IPS DF 6.9 (cell line): ENCODE measurements around the gene ATP6AP1.
"Not testable (repeated sequence)": the region's sequence is repeated elsewhere in the genome, so short reads cannot be mapped to it uniquely, and the experiment has no call there.

Experiments
- DNase-seq: peaks from one replicate; pipeline ENCODE4 v3.0.0-alpha.2; 2013; ENCODE audit warnings: low read depth, low spot score
- H3K27ac ChIP-seq: one replicate; pipeline ENCODE4 v1.5.1; 2013; ENCODE audit warnings: low read length, control low read depth
- H3K27me3 ChIP-seq: 2 replicates; pipeline ENCODE4 v1.6.1; 2013; ENCODE audit warnings: mild to moderate bottlenecking, low read length; ENCODE audit not compliant: control insufficient read depth, insufficient read depth
- H3K36me3 ChIP-seq: 2 replicates; pipeline ENCODE4 v1.6.1; 2013; ENCODE audit warnings: low read length; ENCODE audit not compliant: control insufficient read depth, insufficient read depth
- H3K4me1 ChIP-seq: 2 replicates; pipeline ENCODE4 v1.6.1; 2013; ENCODE audit warnings: low read length; ENCODE audit not compliant: control insufficient read depth, insufficient read depth
- H3K4me3 ChIP-seq: 2 replicates; pipeline ENCODE4 v1.5.1; 2013; ENCODE audit warnings: mild to moderate bottlenecking, low read length
- H3K9me3 ChIP-seq: 2 replicates; pipeline ENCODE4 v1.6.1; 2013; ENCODE audit warnings: low read length, inconsistent platforms; ENCODE audit not compliant: control insufficient read depth, insufficient read depth
- WGBS: extraction: QIAGEN DNeasy Blood & Tissue Kit; methylation state at CpG from one replicate; pipeline ENCODE4 v1.1.7; 2013; ENCODE audit warnings: mixed read lengths, missing lambda C conversion rate; ENCODE audit not compliant: insufficient read length, insufficient coverage; 5-methylcytosine and 5-hydroxymethylcytosine counted together

Gene ATP6AP1

DNA sequence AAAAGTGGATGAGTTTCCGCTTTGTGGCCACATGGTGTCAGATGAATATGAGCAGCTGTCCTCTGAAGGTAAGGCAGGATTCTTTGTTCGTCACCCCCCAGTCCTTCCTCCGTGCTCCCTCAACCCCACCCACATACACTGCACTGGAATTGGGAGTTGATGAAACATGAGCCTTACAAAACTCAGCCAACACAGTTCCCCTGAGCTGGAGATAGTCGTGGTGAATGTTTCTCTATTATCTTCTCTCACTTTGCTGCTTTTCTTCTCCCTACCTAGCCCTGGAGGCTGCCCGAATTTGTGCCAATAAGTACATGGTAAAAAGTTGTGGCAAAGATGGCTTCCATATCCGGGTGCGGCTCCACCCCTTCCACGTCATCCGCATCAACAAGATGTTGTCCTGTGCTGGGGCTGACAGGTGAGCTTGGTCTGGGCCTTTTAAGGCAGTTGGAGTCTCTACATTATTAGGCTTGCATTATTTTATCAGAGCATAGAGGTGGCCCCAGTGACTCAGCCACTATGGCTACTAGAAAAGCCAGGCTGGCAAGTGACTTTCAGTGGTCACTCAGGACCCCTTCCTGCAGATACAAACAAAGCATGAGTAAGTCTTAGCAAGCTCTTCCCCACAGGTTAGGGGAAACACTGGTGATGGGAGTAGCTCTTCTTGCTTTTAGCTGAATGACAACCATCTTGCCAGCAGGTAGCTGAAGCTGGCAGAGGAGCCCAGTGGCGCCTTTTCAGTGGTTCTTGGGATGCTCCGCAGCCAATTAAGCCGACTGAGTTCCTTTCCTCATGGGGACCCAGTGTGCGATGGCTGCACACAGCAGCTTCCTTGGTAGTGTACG is 28.7 kb upstream of the ATP6AP1 start:
- peaks cover 3% of the 10 kb centered on the region; the same call in 1 of the 2 replicates for H3K4me1 ChIP-seq
- no peaks in the 10 kb centered on the region for H3K27me3 ChIP-seq
- no CpG with 5 or more reads among the region's 14 CpGs for WGBS
- DNase-seq = no peak
- peak overlapping the region; percentile 98; the same call in 1 of the 2 replicates for H3K4me3 ChIP-seq
- peaks cover 23% of the 10 kb centered on the region; the same call in 1 of the 2 replicates for H3K36me3 ChIP-seq
- H3K27ac ChIP-seq = no peak overlapping the region
- no peaks in the 10 kb centered on the region for H3K9me3 ChIP-seq

DNA sequence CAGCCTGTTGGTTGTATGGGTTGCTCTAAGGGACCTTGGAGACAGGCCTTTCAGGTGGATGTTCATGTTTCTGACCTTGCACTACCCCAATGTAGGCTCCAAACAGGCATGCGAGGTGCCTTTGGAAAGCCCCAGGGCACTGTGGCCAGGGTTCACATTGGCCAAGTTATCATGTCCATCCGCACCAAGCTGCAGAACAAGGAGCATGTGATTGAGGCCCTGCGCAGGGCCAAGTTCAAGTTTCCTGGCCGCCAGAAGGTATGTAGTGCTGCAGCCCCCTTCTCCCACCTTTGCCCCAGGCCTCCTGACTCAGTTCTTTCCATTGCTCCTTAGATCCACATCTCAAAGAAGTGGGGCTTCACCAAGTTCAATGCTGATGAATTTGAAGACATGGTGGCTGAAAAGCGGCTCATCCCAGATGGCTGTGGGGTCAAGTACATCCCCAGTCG is 28.1 kb upstream of the ATP6AP1 start:
- H3K27ac ChIP-seq, H3K4me3 ChIP-seq, H3K4me1 ChIP-seq, H3K9me3 ChIP-seq, DNase-seq, H3K27me3 ChIP-seq: not testable (repeated sequence)
- peaks cover 23% of the 10 kb centered on the region; the same call in 1 of the 2 replicates for H3K36me3 ChIP-seq
- no CpG with 5 or more reads among the region's 6 CpGs for WGBS

DNA sequence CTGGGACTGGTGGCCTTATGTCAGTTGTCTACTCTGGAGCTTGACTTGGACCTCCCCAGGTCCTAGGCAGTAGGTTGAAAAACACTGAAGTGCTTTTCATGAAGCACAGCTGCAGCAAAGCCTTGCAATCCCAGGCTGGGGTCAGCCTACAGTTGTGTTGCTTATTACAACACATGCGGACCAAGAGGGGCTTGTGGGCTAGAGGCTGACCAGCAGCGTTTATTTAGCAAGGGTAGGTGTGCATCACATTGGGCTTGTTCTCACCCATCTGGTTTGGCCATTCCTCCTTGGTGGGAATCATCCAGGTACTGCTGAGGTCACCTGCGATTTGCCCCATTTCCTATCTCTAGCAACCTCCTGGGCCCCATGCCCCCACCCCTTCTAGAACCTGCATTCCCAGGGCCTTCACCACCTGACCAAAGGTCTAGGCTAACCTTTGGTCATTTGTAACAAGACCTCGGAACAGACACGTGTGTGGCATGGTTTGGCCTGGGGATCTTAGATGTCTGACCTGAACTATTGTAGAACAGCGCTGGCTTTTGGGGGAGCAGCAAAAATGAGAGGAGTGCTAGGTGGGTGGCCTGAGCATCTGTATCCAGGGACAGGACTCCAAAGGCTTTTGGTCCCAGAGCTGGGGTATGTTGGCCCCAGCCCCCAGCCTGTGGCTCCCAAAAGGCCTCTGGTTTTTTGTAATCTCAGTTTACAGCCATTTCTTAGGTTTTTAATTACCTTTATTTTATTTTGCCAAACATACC is 27.3 kb upstream of the ATP6AP1 start:
- WGBS = no CpG with 5 or more reads among the region's 6 CpGs
- Histone ChIP-seq H3K9me3 (no peaks in the 10 kb centered on the region), H3K4me3 (no peak overlapping the region), H3K36me3 (peaks cover 23% of the 10 kb centered on the region; the same call in 1 of the 2 replicates), H3K27me3 (no peaks in the 10 kb centered on the region), H3K4me1 (peaks cover 3% of the 10 kb centered on the region; the same call in 1 of the 2 replicates), H3K27ac (no peak overlapping the region)
- no peak for DNase-seq

DNA sequence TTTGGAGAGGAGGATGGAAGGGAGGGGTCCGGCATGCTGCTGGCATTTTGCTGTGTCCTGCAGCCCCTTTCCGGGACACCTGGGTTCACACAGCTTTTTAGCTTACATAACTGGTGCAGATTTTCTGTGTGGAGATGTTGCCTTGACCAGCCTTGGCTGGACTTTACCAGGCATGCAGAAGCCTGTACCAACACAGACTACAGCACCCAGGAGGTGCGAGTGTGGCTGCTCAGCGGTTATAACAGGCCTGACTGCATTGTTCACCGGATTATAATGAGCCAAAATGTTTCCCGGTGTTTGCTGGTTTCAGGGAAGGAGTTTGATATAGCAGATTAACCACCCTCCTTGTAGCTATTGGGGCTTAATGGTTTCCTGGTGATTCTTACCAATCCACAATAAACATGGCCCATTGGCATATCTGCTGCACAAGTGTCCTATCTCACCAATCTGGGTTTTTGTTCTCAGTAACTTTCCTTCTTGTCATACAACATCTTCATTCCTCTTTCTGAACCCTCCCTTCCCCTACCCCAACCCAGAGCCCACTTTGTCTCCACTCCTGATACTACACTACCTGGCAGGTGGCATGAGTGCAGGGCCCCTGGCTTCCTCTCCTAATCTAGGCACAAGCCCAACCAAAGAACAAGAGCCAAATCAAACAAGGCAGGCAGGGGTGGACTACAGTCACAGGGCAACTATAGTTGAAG is 26.4 kb upstream of the ATP6AP1 start:
- H3K27me3 ChIP-seq = no peaks in the 10 kb centered on the region
- no peak overlapping the region for H3K4me3 ChIP-seq
- no peak for DNase-seq
- H3K9me3 ChIP-seq = no peaks in the 10 kb centered on the region
- H3K36me3 ChIP-seq = peaks cover 23% of the 10 kb centered on the region; the same call in 1 of the 2 replicates
- no CpG with 5 or more reads among the region's 6 CpGs for WGBS
- H3K4me1 ChIP-seq = peaks cover 3% of the 10 kb centered on the region; the same call in 1 of the 2 replicates
- H3K27ac ChIP-seq = no peak overlapping the region

DNA sequence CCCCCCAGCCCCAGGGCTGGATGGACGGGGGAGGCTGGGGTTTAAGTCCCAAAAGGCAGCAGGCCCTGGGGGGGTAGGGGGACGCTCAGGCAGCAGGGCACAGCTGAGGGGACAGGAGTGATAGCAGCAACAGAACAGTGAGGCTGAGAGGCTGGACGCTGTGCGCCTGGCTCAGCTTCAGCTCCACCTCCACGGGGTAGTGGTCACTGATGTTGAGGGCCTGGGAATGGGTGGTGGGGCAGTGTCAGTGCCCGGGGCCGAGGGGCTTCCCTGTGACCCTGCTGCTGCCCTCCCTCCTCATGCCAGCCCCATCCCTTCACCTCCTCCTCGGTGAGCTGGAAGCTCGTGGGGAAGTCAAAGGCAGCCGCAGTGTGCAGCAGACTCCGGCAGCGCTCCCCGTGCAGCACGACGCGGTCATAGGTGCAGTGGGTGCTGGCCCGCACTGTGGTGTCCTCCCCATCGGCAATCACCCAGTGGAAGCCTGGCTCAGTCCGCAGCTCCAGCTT is 25.8 kb upstream of the ATP6AP1 start:
- H3K9me3 ChIP-seq = no peaks in the 10 kb centered on the region
- H3K27me3 ChIP-seq = no peaks in the 10 kb centered on the region
- H3K4me3 ChIP-seq = no peak overlapping the region
- DNase-seq = no peak
- H3K36me3 ChIP-seq = peaks cover 23% of the 10 kb centered on the region; the same call in 1 of the 2 replicates
- no CpG with 5 or more reads among the region's 19 CpGs for WGBS
- H3K4me1 ChIP-seq = peaks cover 3% of the 10 kb centered on the region; the same call in 1 of the 2 replicates
- H3K27ac ChIP-seq = no peak overlapping the region

DNA sequence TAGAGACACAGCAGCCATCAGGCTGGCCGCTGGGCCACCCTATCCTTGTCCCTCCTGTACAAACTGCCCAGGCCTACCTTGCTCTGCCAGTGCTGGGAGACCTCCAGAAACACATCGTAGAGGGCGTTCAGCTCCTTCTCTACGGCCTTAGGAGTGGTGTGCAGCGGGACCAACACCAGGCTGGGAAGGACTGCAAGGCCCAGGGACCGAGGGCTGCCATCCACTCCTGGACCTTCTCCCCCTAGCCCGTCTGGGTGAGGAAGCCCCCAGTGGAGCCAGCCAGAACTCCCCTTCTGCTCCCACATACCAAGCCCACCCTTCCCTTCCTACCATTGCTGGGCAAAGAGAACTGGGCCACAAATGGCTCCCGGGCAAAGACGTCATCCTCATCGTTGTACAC is 25.3 kb upstream of the ATP6AP1 start:
- no CpG with 5 or more reads among the region's 10 CpGs for WGBS
- no peaks in the 10 kb centered on the region for H3K9me3 ChIP-seq
- peaks cover 3% of the 10 kb centered on the region; the same call in 1 of the 2 replicates for H3K4me1 ChIP-seq
- DNase-seq = no peak
- no peak overlapping the region for H3K27ac ChIP-seq
- no peaks in the 10 kb centered on the region for H3K27me3 ChIP-seq
- H3K4me3 ChIP-seq = no peak overlapping the region
- peaks cover 23% of the 10 kb centered on the region; the same call in 1 of the 2 replicates for H3K36me3 ChIP-seq

DNA sequence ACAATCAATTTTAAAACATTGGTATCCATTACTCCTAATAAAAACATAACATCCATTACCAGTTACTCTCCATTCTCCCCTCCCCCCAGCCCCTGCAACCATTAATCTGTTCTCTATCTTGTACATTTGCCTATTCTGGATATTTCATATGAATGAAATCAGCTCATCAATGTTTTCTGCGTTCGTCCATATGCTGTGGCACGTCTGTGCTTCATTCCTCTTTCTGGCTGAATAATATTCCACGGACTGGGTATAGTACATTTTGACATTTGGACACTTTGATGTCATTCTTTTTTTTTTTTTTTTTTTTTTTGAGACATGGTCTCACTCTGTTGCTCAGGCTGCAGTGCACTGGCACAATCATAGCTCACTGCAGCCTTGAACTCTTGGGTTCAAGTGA is 24.6 kb upstream of the ATP6AP1 start:
- Histone ChIP-seq H3K9me3 (no peaks in the 10 kb centered on the region), H3K4me3 (no peak overlapping the region), H3K36me3 (peaks cover 23% of the 10 kb centered on the region; the same call in 1 of the 2 replicates), H3K4me1 (peaks cover 4% of the 10 kb centered on the region; the same call in 1 of the 2 replicates), H3K27ac (no peak overlapping the region), H3K27me3 (no peaks in the 10 kb centered on the region)
- no CpG with 5 or more reads among the region's 4 CpGs for WGBS
- DNase-seq = no peak

DNA sequence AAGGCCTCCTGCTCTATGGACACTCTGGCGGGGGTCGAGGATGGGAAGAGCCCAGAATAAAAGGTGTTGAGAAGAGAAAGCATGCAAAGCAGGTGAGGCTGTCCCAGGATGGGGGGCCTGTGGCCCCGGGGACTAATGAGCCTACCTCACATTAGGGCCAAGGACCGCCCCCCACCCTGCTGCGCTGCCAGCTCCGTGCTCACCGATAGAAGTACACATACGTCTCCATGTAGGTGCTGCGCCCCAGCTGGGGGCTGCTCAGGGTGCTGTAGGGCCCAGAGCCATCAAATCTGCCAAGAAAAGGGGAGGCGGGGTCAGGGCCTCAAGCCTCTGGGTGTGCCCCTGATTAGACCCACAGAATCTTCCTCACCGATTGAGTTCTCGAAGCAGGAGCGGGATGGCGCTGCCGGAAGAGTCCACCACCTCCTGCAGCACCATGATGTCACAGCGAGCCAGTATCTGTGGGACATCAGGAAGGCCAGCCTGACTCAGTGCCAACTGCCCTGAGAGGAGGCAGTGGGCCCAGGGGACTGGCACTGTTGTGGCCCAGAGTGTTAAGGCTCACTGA is 23.8 kb upstream of the ATP6AP1 start:
- no CpG with 5 or more reads among the region's 16 CpGs for whole genome bisulfite sequencing
- Histone ChIP-seq H3K4me1 (peaks cover 3% of the 10 kb centered on the region; the same call in 1 of the 2 replicates), H3K4me3 (no peak overlapping the region), H3K27ac (no peak overlapping the region), H3K36me3 (peaks cover 15% of the 10 kb centered on the region; the same call in 1 of the 2 replicates), H3K9me3 (no peaks in the 10 kb centered on the region), H3K27me3 (no peaks in the 10 kb centered on the region)
- no peak for DNase-seq

DNA sequence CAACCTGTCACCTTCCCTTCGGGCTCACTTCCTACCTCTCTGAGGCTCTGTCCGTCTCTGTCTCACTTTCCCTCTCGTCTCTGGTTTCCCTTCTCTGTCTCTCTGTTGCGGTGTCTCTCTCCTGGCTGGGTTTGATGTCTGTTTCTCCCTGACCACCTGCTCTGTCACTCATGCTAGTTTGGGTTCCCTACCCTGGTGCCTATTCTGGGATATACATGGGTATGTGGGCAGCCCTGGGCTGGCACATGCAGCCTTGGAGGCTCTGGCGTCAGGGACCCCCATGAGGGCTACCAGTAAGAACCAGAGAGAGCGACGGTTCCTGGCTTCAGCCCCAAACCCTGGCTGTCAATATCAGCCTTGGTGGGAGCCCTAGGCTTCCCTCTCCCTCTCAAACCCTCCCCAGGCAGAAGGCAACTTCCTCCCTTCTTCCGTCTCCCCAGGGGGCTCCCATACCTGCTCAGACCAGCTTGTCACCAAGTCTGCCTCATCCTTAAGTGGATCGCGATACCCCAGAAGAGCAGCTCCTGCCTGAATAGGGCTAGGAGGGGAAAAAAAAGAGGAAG is 19.7 kb upstream of the ATP6AP1 start:
- peaks cover 2% of the 10 kb centered on the region; the same call in 1 of the 2 replicates for H3K36me3 ChIP-seq
- no peak overlapping the region; the same call in 1 of the 2 replicates for H3K4me3 ChIP-seq
- no peaks in the 10 kb centered on the region for H3K9me3 ChIP-seq
- 0 out of 2 replicates have a peak, but pooled peaks cover 1% of the 10 kb centered on the region for H3K4me1 ChIP-seq
- no peak for DNase-seq
- H3K27ac ChIP-seq = no peak overlapping the region
- no peaks in the 10 kb centered on the region for H3K27me3 ChIP-seq
- WGBS = no CpG with 5 or more reads among the region's 10 CpGs
